Measurements from ENCODE around the gene PIK3R5.
"Not testable (repeated sequence)": the region's sequence is repeated elsewhere in the genome, so short reads cannot be mapped to it uniquely, and the experiment has no call there.

Gene PIK3R5

GRCh38 chr17:8985054-8985701 is 19.7 kb upstream of the PIK3R5 start:
- DNase-seq: no peak

GRCh38 chr17:8984225-8984624 is 18.7 kb upstream of the PIK3R5 start:
- DNase-seq: not testable (repeated sequence)

DNA sequence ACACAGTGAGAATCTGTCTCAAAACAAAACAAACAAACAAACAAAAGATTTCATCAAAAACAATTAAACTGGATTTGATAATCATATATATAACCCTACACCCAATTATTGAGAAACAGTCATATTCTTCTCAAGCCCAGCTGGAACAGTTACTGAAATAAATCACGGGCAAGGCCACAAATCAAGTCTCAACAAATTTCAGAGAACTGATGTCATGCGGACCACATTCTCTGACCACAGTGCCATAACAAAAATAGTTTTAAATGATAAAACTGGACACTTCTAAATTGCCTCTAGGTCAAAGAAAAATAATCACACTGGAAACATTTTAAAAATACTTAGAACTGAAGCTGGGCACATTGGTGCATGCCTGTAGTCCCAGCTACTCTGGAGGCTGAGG is 15.9 kb upstream of the PIK3R5 start:
- no peak for DNase-seq

GRCh38 chr17:8979715-8980114 is 14.2 kb upstream of the PIK3R5 start:
- no peak for DNase-seq

DNA sequence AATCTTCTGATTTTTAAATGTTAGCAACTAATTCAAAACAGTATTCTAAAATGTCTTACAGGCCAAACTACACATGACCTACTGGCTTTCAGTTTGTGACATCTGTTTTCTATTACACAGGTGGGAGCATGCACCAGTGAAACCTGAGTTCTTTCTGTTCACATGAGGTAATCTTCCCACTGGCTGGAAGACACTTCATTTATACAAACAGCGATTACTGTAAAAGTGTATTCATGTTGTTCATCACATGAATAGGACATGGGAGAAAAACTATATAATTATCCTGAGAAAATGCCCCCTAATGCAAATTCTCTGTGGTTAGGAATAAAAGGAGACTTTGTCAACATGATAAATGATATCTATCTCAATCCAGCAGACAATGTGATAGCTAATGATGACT is 11.1 kb upstream of the PIK3R5 start:
- no peak for DNase-seq

GRCh38 chr17:8975091-8975725 is 9.7 kb upstream of the PIK3R5 start:
- no peak for DNase-seq

- DNase-seq: no peak
Observed at GRCh38 chr17:8969901-8970300, 4.4 kb upstream of the PIK3R5 start.

GRCh38 chr17:8968503-8968902 is 3.0 kb upstream of the PIK3R5 start:
- DNase-seq: no peak

DNA sequence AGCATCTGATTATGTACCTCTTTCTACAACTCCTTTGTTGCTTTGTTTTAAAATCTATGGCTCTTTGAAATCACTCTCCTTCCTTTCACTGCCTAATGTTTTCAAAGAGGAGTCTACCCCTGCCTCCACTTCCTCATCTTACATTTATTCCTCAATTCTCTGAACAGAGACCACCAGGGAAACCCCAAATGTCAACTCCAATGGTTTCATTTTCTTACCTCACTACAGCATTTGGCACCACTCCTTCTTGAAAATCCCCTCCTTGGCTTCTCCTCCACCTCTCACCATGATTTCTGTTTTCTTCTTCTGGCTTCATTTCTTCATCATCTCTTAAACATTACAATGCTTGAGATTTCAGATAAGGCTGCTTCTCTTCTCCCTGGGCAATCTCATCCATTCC is 2.4 kb upstream of the PIK3R5 start:
- no peak for DNase-seq

DNA sequence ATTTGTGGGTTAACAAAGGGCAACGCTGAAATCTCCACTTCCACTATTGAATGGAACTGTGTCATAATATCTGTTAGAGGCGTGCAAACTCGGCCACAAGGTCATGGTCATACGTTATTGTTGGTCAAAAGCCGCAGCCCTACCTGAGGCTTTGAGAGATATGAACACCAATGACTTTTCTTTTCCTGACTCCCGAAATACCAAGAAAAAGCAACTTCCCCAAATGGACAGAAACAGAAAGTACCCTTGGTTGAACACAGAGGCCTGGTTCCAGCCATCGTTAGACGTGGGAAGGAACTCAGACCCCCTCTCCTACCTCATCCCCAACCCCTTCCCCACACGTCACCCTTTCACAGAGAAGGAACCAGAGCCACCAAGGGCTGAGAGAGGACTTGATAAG is 1.4 kb upstream of the PIK3R5 start:
- DNase-seq: peak in 1 of 2 donors; percentile 69

DNA sequence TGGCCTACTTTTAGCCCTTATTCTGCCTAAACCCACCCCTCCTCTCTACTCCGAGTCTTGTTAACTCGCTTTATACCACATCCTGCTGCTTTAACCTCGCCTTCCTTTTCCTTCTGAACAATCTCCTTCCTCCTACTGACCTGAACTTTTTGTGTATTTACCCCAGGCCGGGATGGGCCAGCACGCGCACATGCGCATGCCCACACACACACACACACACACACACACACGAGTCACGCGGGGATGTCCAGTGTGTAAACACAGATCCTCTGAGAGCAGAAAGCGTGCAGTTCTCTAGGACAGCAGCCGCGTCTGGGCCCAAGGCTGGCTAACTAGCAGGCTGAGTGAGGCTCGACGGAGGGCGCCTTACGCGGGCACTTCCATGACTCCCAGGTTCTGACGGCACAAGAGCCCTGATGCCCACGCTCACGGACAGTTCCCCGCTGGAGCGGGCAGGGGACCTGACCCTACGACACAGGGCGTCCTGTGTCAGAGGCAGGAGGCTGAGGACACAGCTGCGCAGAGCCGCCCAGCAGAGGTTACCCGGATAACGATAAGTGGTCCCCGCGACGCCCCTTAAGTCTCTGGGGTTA is 610 bp downstream of the PIK3R5 start:
- peak in 1 of 2 donors; percentile 57 for DNase-seq

- DNase-seq: peak in 1 of 2 donors; percentile 40
Observed at GRCh38 chr17:8963647-8964258, 1.8 kb downstream of the PIK3R5 start.

GRCh38 chr17:8963014-8963413 is 2.5 kb downstream of the PIK3R5 start:
- DNase-seq: no peak

- no peak for DNase-seq
Observed at GRCh38 chr17:8961829-8962228, 3.7 kb downstream of the PIK3R5 start.

GRCh38 chr17:8960325-8961140 is 5.0 kb downstream of the PIK3R5 start:
- no peak for DNase-seq

GRCh38 chr17:8959312-8959918 is 6.1 kb downstream of the PIK3R5 start:
- no peak for DNase-seq

- DNase-seq: no peak
Observed at GRCh38 chr17:8957721-8958120, 7.8 kb downstream of the PIK3R5 start.

DNA sequence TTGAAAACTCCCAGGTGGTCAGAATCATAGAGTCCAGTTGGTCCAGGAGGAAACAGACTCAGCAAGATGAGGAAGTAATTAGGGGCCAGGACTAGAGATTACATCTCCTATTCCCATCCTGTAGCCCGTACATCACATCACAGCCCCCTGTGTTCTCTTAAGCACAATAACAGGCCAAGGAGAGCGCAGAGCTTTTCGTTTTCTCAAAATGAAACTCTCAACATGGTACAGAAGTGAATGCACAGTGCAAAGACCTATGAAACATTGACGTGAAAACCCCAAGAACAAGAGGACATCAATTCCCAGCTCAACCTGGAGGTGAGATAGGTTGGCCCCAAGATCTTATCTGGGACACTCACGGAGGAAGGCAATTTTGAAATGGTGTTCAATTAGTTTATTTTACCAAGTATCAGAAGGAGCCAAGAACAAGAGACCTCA is 9.0 kb downstream of the PIK3R5 start:
- no peak for DNase-seq

- DNase-seq: peak; percentile 23 to 68
Observed at GRCh38 chr17:8955021-8955959, 10.2 kb downstream of the PIK3R5 start.

- peak; percentile 52 to 86 for DNase-seq
Observed at GRCh38 chr17:8954339-8954738, 11.2 kb downstream of the PIK3R5 start.

DNA sequence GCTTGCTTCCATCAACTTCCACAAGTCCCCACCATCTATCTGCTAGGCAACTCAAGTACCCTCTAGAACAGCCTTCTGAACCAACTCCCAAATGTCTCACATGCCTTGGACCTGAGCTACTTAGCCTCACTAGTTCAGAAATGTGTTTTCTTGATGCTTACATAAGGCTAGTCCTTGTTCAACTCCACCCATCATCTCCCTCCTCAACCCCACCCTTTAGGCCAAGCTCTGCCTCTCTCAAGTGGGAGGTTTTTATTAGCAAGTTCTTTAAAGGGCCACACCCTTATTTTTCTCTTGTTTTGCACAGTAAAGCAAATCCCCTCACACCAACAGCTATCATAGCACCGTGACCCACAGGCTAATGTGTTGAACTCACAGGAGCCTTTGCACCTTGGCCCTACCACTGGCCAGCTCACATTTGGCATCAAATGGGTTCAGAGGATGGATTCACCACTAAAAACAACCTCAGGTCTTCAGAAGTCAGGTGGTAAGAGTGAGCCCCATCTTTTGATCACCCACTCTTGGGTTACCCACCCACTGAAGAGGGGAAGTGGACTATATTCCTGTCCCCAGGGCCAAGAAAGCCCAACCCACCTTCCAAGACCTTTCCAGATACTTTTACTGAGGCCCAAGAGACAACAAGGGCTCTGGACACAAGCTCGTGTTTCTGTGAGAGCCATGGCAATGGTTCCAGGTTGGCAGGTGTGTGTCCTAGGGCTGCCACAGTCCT is 12.2 kb downstream of the PIK3R5 start:
- DNase-seq: no peak
